ENCODE data around the gene SYT2. TPM values are rescaled to one million over a fixed set of nuclear protein-coding genes. Genes with fewer than 3 reads are reported as not detected.
"Not testable (repeated sequence)": the region's sequence is repeated elsewhere in the genome, so short reads cannot be mapped to it uniquely, and the experiment has no call there.

SYT2 gene
- total and polyA plus RNA-seq, 7 donors, result 0.10 to 0.16 TPM; not detected in 5

DNA sequence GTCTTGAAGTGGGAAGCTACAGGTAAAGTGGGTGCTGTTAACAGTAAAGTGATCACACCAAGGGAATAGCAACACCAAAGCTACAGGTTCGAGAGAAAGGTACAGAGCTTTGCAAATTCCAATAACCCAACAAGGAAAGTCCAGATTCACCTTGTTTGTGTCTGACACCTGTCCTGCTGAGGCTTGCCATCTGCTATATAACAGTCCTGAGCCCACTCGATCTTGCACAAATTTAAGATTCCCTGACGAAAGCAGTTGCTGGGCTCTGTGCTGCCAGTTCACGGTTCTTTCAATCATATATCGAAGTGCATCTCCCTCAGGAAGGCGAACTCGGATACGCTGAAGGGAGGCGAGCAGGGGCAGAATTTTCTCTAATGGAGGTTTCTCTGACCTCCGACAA, 23.0 kb upstream of the SYT2 start:
- DNase-seq, result no peak
- no peaks in the 10 kb centered on the region for H3K4me1 ChIP-seq
- no peak for TF ChIP-seq CTCF (IDR thresholded peaks at IDR 0.05)
- TF ChIP-seq POLR2A (IDR thresholded peaks at IDR 0.05), result no peak
- TF ChIP-seq EP300 (IDR thresholded peaks at IDR 0.05), result no peak
- TF ChIP-seq POLR2AphosphoS5 (IDR thresholded peaks at IDR 0.05), result no peak
- WGBS, 2 donors, result 97% methylated on average over 10 of the region's 10 CpGs
- no peaks in the 10 kb centered on the region for H3K27me3 ChIP-seq
- H3K27ac ChIP-seq, result no peak overlapping the region
- no peaks in the 10 kb centered on the region for H3K9me3 ChIP-seq
- peaks cover 31 to 100% (median 57%) of the 10 kb centered on the region in 4 donors for H3K36me3 ChIP-seq
- intact Hi-C loops (cut with DNase I), result no loop called here
- H3K4me3 ChIP-seq, result no peak overlapping the region

GRCh38 chr1:202728951-202729350, 18.7 kb upstream of the SYT2 start:
- intact Hi-C loops (cut with DNase I), result no loop called here
- Histone ChIP-seq H3K9me3 (no peaks in the 10 kb centered on the region), H3K36me3 (peaks cover 31 to 78% (median 54%) of the 10 kb centered on the region in 4 donors)

DNA sequence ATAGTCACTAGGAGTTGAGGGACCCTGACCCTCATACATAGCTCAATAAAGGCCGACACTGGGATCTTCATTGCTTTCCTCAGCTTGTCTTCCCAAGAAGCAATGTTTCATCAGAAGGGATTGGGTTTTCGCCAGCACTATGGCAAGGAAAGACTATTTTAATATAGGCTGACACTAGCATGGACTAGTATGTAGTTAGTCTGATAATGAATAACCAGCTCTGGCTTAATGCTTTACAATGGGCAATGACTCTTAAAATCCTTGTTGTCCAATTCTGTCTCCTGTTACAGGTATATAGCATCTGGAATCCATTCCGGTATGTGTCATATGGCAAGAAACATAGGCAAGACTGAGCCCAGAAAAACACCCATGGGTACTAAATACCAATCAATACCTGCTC, 15.3 kb upstream of the SYT2 start:
- H3K4me3 ChIP-seq, result no peak overlapping the region
- H3K27ac ChIP-seq, result no peak overlapping the region
- WGBS, 2 donors, result 89 to 92% methylated on average over 3 of the region's 3 CpGs
- H3K36me3 ChIP-seq, result peaks cover 19 to 44% (median 26%) of the 10 kb centered on the region in 4 donors
- intact Hi-C loops (cut with DNase I), result no loop called here
- H3K9me3 ChIP-seq, result no peaks in the 10 kb centered on the region
- H3K27me3 ChIP-seq, result no peaks in the 10 kb centered on the region
- H3K4me1 ChIP-seq, result no peaks in the 10 kb centered on the region
- no peak for DNase-seq
- TF ChIP-seq EP300 (IDR thresholded peaks at IDR 0.05), result no peak
- TF ChIP-seq POLR2AphosphoS5 (IDR thresholded peaks at IDR 0.05), result no peak

More at GRCh38 chr1:202728951-202729350, 18.7 kb upstream of the SYT2 start:
- Histone ChIP-seq H3K27ac (no peak overlapping the region), H3K4me3 (no peak overlapping the region), H3K27me3 (no peaks in the 10 kb centered on the region), H3K4me1 (no peaks in the 10 kb centered on the region)
- no peak for DNase-seq
- WGBS, 2 donors, result 81 to 95% methylated on average over 4 of the region's 4 CpGs
- no peak for TF ChIP-seq EP300 (IDR thresholded peaks at IDR 0.05)

- Histone ChIP-seq H3K36me3 (peaks cover under 1 to 26% (median 8%) of the 10 kb centered on the region in 4 donors), H3K4me3 (no peak overlapping the region), H3K27ac (no peak overlapping the region), H3K4me1 (no peaks in the 10 kb centered on the region), H3K27me3 (no peaks in the 10 kb centered on the region), H3K9me3 (no peaks in the 10 kb centered on the region)
- TF ChIP-seq POLR2AphosphoS5 (IDR thresholded peaks at IDR 0.05), result no peak
- TF ChIP-seq POLR2A (IDR thresholded peaks at IDR 0.05), result no peak
- no peak for DNase-seq
- intact Hi-C loops (cut with DNase I), result no loop called here
- WGBS, 2 donors, result 91 to 94% methylated on average over 7 of the region's 7 CpGs
These were observed 13.5 kb upstream of the SYT2 start for GRCh38 chr1:202723708-202724107.

GRCh38 chr1:202723046-202723445, 12.8 kb upstream of the SYT2 start:
- DNase-seq; H3K4me3 ChIP-seq; H3K4me1 ChIP-seq; intact Hi-C loops (cut with DNase I); H3K27me3 ChIP-seq; H3K27ac ChIP-seq; H3K9me3 ChIP-seq: not testable (repeated sequence)
- peaks cover 0 to 19% (median 2%) of the 10 kb centered on the region in 4 donors for H3K36me3 ChIP-seq
- WGBS, 2 donors, result 82 to 83% methylated on average over 6 of the region's 6 CpGs

- intact Hi-C loops (cut with DNase I), result loop anchor here (5.0 to 10.0 kb wide), 3 partner anchors 222 to 374 kb away; partner anchors contain the start of gene UBE2T
- peaks cover 0 to 12% (median 0%) of the 10 kb centered on the region in 3 donors for H3K27me3 ChIP-seq
- no peaks in the 10 kb centered on the region for H3K36me3 ChIP-seq
- DNase-seq, result no peak
- no peaks in the 10 kb centered on the region for H3K9me3 ChIP-seq
- TF ChIP-seq CTCF (IDR thresholded peaks at IDR 0.05) (no peak), POLR2A (IDR thresholded peaks at IDR 0.05) (no peak), EP300 (IDR thresholded peaks at IDR 0.05) (no peak), POLR2AphosphoS5 (IDR thresholded peaks at IDR 0.05) (no peak)
- WGBS, 2 donors, result 91 to 94% methylated on average over 2 of the region's 2 CpGs
- H3K4me3 ChIP-seq, result no peak overlapping the region
- H3K27ac ChIP-seq, result no peak overlapping the region
- H3K4me1 ChIP-seq, result no peaks in the 10 kb centered on the region
These were observed 6.4 kb upstream of the SYT2 start for GRCh38 chr1:202716654-202717053.

GRCh38 chr1:202714202-202714601, 3.9 kb upstream of the SYT2 start:
- intact Hi-C loops (cut with DNase I), result loop anchor here (10.0 kb wide), 1 partner anchor 219 kb away; no protein-coding TSS in a partner anchor
- H3K4me3 ChIP-seq, H3K27ac ChIP-seq, H3K36me3 ChIP-seq, DNase-seq, H3K9me3 ChIP-seq: not testable (repeated sequence)
- WGBS, 2 donors, result 98 to 99% methylated on average over 1 of the region's 1 CpG
- peaks cover 0 to 16% (median 14%) of the 10 kb centered on the region in 4 donors for H3K4me1 ChIP-seq
- peaks cover 14 to 36% (median 16%) of the 10 kb centered on the region in 3 donors for H3K27me3 ChIP-seq
